Urothelium cell line (cell line): Measurements from ENCODE around the gene DARS1.

Experiments
- DNase-seq: peaks from one replicate; pipeline ENCODE4 v3.0.0; 2011; ENCODE audit warnings: low spot score, mixed read lengths
- FAIRE-seq: peaks from 2 replicates; lab custom pipeline; 2011; peaks lifted over from hg19 to GRCh38; lab: Jason Lieb, UNC

DARS1 gene

DNA sequence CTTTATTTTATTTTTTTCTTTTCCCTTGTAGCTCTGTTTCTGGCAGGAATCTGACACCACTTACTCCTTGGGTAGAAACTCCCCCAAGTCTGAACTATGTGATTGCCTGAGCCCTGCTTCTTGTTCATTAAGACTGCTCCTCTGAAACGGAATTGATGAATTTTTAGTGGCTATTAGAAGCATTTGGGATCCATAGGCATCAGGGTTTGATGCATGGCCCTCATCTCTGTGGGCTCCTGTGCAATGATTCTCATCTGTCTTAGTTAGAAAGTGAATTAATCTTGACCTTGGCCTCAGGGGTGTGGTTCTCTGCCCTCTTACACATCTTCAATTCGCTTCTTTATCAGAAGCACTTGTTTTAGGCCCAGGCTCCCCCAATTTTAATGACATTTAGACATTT, 31.0 kb upstream of the DARS1 start:
- FAIRE-seq, result no peak
- DNase-seq, result no peak

DNA sequence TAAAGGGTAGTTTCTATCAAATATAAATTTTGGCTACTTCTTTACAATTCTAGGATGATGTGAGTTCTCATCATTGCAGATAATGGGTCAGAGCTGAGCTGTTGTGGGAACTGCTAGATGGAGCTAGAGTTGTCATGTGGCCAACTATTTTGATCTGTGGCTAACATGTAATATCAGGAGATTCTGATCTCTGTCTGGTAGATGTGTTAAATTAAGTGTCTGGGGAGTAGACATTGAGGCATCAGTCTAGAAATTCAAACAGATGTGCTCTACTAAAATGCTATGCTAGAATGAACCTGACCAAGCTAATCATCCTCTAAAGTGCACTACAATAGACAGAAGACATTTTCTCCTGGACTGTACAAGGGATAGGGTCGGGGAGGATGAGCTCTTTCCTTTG, 30.3 kb upstream of the DARS1 start:
- DNase-seq (no peak), FAIRE-seq (no peak)

DNA sequence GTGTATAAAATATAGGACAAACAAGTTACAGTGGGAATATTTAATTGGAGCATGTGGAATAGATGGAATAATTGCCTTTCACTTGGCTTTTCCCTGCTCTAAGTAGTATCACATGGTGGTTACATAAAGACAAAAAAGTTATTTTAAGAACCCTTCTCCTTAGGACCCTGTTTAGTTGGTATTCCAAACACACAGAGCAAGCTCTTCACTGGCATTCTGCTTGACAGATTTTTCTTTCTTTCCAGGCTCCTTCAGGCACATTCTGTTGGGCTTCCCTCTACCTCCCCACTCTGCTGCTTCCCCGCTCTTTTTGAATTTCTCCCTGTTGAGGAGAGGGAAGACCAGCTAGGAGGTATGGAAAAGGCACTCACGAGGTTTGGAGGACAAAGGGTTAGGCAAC, 29.0 kb upstream of the DARS1 start:
- FAIRE-seq (no peak), DNase-seq (no peak)

DNA sequence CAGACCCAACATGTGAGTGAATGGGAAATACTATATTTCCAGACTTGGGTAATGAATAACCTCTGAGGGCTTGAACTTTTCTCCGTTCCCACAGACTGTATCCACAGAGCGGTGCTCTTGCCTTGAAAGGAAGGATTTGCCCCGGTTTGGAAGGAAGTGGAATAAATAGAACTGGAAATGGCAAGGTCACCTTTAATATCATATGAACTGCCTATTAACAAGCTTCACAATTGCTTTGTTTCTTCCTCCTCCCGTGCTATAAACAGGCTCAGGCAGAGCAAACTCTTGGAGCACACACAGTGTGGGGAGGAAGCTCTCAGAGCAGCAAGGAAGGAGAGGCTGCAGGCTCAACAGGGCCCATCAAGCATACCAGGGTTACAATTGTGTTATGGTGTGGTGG, 28.5 kb upstream of the DARS1 start:
- no peak for FAIRE-seq
- DNase-seq, result no peak

DNA sequence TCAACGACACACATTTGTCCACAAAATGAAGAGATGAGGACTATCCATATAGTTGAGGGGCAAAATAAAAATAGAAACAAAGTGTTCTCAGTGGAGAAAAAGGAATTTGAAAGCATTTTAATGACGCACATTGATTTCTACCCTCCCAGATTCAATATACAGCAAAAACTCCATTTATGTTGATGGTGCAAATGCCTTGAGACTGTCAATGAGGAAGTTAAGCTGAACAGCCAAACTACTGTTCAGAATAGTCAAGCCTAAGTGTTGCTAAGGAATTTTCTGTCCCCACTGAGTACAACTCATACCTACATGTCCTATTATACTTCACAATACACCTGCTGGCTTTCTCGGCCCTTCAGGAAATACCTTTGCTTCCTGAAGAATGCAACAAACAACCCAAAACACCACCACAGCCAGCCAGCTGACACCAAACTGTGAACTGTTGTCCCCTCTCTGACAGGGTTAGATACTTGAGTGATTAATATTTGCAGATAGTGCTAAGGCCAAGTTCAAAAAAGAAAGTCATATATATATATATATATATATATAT, 27.8 kb upstream of the DARS1 start:
- FAIRE-seq, result no peak
- DNase-seq, result no peak

DNA sequence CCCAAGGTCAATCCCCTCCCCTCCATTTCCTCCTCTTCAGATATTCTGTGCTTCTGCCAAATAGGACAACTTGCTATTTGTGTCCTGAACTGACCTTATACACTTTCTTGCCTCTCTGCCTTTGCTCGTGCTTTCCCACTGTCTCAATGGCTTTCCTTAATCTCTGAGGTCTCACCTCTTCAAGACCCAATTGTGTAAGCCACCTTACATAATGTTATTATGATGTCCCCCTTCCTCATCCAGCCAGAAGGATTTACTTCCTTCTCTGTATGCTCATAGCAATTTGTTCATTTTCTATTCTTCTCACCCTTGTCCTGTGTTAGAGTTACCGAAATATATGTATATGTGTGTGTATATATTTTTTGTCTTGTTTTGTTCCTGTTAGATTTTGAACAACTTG, 26.9 kb upstream of the DARS1 start:
- DNase-seq (no peak), FAIRE-seq (no peak)

DNA sequence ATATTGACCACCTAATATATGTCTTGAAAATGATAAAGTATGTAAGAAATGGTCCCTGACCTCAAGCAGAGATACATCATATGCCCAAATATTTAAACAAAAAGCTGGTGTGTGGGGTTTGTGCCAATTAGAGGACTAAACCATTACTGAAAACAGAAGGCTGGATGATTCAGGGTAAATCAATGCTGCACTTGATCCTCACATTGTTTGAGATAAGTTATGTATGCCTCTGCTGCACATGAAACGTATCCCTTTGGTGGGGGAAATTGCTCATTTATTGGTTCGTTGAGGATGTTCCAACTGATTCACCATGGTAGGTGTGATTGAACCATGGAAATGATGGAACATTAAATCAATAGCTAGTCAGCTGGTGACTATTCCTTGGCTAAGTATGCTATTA, 24.7 kb upstream of the DARS1 start:
- no peak for DNase-seq
- FAIRE-seq, result peak; percentile 52

DNA sequence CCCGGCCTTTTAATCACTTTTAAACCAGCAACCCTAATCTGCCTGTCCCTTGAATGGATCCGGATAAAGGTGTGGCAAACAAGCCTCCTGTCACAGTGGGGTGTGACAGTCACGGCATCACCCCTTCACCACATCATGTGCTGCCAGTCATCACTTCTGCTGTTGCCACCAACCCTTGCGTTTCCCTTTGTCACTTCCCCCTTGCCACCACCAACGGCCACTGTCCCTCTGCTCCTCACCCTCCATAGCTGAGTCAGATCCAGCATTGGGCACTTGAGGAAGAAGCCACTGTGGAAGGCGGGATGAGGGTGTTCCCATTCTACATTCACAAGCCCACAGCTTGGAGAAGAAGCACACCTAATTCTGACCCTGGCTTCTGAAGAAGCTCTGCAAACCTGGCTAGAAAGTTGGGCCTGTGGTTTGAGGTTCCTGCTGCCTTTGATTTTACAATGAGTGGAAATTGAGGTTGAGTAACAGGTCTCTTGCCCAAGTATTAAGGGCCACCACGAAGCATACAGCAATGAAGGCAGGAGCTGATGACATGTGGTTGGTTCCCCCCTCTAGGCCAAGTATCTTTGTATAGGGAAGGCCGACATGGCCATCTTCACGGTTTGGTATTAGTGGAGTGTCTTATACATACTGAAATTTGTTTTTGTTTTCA, 22.9 kb upstream of the DARS1 start:
- FAIRE-seq, result no peak
- no peak for DNase-seq

DNA sequence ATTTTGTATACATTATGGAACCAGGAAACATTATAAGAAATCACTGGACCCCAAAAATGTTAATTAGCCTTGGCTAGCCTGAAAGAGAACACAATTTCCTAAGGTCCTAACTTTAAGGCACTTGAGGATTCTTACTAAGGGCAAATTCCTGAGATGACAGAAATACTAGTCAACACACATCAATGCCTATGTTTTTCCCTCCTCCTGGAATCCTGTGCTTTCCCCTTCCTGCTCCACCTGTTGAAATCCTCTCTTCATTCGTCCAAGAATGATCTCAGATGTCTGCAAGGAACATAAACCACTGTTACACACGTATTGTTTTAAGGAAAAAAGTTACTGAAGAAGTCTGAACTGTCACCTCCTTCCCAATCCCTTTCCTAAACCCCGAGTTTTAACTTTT, 21.2 kb upstream of the DARS1 start:
- FAIRE-seq, result no peak
- DNase-seq, result peak; percentile 45

DNA sequence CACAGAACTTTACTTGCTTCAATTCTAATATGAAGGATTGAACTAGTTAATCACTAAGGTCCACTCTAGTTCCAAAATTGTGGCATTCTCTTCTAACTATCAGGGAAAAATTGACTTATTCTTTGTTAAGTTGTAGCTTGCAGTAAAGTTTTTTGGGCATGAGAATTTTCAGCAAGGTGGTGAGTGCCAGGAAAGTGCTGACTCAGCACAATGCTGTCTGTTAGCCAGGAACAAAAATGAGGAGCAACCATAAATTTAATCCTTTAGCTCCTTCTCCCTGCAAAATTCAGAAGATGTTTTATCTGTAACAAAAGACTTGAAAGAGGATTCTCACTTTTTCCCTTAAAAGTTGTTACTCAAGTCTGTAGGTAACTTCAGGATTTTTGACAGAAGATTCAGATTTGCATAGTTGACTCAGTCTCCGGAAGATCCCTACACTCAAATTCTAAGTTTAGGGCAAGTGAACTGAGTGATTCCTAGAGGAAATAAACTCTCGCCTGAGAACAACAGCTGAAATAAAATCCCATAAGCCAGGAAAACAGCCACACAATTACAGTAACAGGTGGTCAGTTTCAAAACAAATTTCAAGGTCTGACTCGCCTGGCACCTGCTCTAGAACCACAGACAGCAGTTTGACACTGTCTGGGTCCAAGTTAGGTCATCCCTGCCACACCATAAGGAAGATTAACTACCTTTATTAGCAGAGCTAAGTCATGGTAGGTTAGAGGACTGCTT, 20.2 kb upstream of the DARS1 start:
- DNase-seq (peak; percentile 20), FAIRE-seq (no peak)

DNA sequence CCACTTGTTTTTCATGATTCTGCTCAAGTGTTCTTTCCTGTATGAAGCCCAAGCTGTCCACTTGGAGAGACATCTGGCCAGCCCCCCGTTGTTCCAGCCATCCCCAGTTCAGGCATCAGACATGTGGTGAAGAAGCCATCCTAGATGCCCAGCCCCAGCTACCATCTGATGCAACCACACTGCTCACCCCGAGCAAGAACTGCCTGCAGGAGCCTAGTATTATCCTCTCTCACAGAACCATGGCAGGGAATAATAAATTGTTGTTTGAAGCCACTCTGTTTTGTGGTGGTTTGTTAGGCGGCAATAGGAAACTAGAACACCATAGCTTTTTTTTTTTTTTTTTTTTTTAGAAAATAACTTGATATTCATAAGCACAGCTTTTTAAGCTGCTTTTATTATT, 19.5 kb upstream of the DARS1 start:
- no peak for FAIRE-seq
- no peak for DNase-seq

DNA sequence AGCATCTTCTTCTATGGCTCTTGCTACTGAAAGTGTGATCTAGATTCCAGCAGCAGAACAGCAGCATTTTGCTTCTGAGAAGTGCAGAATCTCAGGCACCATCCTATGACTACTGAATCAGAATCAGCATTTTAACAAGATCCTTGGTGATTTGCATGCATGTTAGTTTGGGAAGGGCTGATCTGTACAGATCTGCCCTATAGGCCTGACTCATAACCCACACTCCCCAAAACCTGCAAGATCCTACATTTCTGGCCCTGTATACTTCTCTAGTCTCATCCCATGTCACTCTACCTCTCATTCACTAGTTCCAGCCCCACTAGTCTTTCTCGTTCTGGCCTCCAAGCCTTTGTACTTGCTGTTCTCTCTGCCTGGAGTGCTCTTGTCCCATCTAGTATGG, 15.7 kb upstream of the DARS1 start:
- DNase-seq, result no peak
- FAIRE-seq, result no peak

DNA sequence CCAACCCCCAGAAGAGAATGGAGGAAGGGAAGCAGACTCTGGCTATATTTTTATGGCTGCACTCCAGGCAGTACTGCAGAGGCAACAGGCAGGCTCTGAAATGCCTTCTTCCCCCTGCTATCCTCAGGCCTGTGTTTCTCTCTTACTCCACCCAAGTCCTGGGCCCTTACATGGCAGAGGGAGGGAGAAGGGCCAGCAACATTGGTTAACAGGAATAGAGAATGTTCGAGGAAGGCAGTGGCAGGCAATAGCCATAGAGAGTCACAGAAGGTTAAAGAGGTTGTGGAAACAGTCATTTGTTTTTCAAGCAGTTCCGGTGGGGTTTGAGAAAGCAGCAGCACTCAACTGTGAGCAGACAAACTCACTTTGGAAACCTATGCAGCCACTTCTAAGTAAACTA, 15.1 kb upstream of the DARS1 start:
- DNase-seq (no peak), FAIRE-seq (no peak)

DNA sequence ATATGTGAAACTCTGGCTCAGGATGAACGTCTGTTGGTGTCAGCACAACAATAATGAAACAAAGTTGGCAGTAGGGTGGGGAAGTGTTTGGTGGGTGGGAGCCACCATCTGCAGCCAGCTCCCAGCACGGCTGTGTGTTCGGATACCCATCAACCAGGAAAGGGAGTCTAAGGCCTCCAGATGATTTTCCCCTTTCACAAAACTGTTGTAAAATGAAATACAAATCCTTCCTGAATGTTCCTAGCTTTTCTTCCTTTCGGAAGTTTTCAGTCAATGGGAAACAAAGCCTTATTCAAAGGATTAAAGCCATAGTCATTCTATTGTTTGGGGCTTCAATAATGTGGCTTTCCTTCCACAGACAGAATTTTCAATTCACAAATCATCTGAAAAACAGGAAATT, 14.5 kb upstream of the DARS1 start:
- FAIRE-seq (no peak), DNase-seq (no peak)

DNA sequence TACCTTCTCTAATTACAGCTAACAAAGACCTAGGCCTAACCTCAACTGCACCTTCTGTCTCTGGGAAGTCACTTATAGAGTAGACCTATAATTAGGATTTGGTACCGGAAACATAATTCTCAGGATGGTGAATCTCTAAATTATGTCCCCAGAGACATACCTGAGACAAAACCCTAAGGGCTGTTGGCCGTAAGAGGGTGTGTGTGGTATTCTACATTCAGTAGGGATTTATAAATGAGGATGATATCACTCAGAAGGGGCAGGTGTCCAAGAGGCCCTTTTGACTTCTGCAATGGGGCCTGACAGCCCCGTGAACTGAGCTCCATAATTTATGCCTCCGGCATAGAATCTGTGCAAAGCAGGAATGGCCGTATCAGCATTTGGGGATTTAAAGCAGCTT, 13.5 kb upstream of the DARS1 start:
- no peak for DNase-seq
- no peak for FAIRE-seq

DNA sequence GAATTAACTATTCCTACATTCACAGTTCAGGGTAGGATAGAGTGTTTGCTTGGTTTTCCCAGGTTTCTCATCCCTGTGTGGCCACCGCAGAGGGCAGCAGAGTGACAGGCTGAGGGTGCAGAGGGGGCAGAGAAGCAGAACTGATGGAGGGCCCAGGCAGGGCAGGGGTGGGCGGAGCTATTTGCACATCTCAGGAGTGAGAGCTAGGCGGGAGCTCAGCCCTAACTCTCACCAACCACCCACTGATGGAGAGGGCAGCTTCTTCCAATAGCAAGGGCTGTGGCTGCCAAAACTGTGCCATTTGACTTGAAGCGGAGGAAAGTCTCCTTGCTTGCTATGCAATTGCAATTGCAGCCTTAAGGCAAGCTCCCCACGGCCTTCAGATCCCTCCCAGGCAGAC, 12.0 kb upstream of the DARS1 start:
- DNase-seq (no peak), FAIRE-seq (no peak)

DNA sequence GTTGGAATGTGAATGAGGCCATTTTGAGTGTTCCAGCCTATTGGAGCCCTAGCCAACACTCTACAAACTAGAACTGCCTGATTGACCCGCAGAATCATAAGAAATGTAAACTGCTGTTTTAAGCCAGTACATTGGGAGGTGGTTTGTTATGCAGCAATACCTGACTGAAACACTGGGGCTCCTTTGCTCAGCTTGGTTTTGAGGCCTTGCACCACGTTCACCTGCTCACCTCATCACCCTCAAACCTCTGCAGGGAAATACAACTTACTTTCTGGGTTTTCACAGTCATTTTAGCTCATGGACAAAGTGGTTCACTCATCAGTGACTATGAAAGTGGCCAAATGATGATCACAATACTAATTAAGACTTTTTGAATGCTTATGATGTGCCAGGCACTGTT, 10.9 kb upstream of the DARS1 start:
- no peak for FAIRE-seq
- DNase-seq, result no peak

DNA sequence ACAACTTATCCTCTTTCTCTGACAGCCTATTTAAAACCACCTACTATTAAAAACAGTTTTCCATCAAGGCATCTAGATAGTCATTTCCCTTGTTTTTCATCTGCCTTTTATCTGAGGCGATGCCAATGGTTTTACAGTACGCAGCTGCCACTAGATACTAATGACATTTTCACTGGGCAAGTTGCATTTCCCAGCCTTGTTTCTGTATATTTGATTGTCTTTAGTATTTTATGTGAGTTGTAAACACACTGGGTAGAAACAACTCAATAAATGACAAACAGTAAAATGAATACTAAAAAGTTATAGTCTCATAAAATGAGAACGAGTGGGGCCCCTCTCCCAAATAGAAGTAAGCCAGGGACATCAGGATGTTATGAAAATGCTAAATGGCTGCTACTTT, 8.9 kb upstream of the DARS1 start:
- DNase-seq (no peak), FAIRE-seq (no peak)

DNA sequence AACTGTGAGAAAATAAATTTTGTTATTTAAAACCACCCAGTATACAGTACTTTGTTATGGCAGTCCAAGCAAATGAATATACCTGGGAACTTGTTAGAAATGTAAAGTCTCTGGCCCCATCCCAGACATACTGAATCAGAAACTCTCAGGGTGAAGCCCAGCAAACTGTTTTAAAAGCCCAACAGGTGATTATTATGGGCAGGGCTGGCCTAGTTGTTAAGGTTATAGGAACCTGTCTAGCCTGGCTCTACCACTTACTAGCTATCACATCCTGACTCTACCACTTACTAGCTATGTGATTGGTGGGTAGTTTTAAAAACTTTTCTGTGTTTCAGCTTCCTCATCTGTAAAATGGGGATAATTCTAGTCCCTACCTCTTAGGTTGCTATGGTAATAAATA, 8.0 kb upstream of the DARS1 start:
- DNase-seq, result no peak
- FAIRE-seq, result no peak

DNA sequence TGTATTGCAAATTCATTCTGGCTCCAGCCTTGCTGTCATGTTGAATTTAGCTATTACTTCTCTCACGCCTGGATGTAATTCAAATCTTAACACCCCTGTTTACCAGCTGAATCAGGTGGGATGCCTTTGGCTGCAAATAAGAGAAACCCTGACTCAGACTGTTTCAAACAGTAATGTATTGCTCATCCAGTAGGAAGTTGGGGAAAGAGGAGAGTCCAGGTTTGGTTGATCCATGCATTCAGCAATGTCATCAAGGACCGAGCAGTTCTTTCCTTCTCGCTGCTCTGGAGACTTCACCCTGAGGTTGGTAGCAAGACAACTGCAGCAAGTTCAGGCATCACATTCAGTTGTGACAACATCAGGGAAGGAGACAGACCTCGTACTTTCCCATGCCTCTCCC, 6.4 kb upstream of the DARS1 start:
- FAIRE-seq, result no peak
- DNase-seq, result no peak

DNA sequence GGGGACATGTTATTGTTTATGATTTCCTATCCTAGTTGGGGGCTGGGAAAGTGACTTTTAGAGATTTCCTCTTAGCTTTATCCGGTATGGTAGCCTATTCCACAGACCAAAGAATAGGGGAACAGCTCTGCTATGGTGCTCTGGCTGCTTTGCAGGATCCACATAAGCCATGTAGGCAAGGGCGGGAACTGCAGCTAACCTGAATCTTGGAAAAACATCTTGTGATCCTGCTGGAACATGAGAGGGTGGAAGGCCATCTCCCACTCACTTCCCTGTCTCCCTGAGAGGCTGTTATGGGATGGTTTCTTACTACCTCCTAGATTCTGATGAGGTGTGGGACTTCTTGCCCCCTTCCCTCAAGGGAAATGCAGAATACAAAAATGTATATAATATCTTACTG, 2.0 kb upstream of the DARS1 start:
- FAIRE-seq (no peak), DNase-seq (no peak)

DNA sequence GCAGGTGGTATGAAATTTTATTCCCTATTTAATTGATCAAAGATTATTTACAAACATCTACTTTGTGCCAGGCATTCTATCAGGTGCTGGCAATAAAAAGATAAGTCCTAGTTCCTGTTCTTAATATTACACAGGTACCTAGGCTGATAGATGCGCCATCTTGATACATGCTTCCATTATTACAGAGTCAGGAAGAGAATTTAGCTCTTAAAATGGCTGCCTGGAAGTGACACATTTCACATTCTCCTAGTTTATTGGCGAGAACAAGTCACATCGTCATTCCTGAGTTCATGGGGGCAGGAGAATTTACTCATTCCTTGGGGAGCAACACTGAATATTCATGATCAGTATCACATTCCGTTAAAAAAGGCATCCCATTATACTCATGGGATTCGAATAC, 1.1 kb upstream of the DARS1 start:
- FAIRE-seq (no peak), DNase-seq (no peak)
